CMK (cell line): ENCODE results near the gene PLEK.

ENCODE experiments used
- DNase-seq: peaks from one replicate; pipeline ENCODE4 v3.0.0-alpha.2; 2010; ENCODE audit warnings: low read depth

The PLEK gene

DNA sequence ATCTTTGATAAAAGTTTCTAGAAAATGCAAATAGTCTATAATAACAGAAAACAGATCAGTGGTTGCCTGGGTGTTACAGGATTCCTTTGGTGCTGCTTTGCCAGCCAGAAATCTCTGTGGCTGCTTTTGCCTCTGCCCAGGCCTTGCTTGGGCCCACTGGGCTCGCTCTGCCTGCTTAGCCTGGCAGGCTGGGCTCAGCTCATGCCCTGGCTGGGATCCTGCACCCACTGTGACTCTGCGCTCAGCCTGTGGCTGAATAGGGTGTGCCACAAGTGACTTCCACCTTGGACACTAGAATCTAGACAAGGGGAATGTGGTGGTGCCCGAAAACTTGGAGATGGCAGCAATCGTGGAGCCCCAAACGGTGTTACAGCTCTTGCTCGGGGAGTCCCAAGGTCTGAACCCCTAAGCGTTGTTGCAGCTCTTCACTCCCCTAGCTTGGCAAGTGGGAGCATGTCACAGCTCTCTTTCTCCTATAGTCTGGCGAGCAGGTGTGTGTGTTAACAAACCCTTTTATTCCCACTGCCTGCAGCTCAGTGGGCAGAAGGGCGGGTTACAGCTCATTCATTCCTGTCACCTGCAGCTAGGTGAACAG is 51.1 kb downstream of the PLEK start:
- no peak for DNase-seq

DNA sequence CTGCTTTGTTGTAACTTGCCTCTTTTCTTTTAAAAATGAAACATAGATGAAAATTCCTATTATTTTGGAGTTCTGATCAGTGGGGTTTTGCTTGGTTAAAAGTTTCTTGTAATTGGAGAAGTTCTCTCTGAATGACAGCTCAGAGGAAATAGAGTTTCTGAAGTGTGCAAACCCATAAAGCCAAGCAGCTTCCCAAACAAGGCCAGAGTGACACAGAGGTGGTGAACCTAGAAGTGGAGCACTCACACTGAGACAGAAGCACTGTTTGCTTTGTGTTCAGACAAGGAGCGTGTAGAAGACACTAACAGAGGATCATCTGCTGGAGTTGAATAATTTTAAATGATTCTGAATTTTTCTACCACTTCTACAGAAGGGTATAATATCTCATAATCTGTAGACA is 52.8 kb downstream of the PLEK start:
- no peak for DNase-seq

DNA sequence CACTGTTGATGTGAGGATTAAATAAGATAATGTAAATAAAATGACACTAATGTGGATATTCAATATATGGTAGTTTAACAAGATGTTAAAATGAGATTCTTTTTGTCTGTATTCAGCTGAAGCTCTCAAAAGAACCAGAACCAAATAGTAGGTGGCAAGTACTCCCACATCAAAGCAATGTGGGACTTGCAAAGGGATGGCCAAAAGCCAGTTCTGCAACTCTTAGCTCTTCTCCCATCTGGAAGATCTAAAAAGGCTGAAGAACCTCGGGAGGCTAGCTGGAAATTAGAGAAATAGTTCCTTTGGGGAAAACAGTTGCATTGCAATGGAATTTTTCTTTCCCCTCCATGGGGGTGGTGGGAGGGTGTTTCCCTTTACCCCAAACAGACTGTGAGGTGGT is 53.3 kb downstream of the PLEK start:
- no peak for DNase-seq

DNA sequence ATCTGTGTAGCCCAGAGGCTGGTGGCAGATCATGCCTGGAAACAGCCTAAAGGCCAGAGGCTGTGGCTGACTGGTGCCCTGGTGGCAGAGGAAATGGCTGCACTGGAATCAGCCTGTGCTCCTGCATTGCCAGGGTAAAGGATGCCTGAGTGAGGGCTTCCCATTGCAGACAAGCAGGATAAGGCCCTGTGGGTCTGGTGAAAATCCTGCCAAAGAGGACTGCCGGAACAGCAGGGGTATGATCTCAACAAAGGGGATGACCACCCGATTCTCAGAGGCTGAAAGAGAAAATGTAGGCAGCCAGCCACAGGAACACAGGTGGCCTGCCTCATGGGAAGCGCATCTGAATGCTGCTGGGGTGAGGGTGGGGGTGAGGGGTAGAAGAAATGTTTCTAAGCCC is 53.8 kb downstream of the PLEK start:
- no peak for DNase-seq

DNA sequence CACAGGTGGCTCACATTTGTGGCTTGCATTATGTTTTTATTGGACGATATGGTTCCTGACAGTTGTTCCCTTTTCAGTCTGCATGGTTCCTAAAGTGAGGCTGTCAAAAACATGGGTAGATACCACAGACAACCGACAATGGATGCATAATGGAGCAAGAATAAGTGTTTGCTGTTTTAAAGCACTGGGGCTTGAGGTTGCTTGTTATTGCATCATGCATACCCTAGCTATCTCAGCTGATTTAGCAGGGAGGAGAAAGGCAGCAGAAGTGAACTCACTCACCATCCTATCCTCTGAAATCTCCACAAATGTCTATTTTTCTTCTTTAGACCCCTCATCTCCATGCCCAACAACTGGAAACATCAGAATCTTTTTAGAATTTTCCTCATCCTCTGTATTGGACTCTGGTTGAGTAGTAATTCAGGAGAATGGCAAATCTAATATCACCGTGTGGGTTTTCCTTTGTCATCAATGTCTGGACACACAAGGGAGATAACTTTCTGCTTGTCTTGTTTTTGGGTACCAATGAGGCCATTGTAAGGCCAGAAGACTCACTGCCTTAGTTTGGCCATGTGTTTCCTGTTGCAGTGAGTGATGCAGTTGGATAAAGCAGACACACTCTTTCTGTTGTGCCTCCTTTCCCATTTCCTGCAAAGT is 55.3 kb downstream of the PLEK start:
- no peak for DNase-seq

DNA sequence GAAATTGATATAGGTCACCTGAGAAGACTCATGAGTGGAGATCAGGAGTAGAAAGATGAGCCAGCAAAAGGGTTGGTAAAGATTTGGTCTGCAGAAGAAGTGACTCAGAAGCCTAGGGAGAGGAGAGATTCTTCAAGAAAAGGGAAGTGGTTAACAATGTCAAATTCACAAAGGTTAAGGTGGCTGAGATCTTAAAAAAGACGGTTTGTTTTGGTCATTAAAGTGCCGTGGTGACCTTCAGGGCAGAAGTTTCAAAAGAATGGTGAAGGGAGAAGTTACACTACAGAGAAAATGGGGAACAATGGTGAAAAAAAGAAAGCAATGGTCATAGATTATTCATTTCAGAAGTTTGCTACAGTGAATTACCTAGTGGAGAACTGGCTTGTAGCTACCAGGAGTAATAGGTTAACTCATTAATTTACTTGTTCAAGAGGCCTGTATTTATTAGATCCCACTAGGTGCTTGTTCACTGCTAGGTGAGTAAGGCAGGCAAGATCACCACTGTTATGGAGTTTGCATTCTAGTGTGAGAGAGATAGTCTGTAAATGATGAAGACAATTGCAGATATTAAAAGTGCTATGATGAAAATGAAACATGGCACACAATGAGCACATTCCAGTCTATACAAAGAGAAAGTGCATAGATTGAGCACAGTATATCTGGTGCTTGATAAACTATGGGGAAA is 59.0 kb downstream of the PLEK start:
- no peak for DNase-seq

DNA sequence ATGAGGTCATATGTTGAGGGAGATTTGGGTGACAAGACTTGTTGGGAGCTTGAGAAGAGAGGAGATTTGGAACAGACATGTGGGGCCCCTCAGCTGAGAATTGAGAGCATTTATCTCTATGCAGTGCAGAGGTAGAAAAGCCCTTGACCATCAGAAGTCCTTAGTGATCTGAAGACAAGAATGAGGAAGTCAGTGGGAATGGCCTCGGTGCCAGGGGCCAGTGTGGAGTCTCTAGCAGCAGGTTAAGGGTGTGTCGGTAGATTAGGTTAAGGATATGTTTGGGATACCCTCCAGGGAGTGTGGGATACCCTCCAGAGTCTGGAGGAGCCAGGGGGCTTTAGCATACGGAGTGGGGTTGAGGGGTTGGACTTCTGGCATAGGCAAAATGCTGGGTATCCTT is 60.4 kb downstream of the PLEK start:
- no peak for DNase-seq

DNA sequence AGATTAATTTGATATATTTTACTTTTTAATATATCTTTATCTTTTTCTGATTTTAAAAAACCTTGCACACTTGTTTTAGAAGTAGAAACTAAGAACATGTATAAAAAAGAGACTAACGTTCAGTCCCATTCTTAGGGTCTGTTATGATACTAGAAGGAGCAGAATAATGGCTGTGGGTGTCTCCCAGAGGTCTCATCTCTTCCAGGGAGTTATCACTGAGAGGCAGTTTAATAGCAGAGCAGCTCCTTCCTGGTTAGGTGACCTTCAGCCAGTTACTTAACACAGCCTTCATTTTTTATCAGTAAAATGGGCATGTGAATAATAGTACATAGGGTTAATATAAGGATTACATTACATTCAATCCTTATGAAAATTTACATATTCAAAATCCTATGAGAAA is 61.4 kb downstream of the PLEK start:
- DNase-seq: no peak

DNA sequence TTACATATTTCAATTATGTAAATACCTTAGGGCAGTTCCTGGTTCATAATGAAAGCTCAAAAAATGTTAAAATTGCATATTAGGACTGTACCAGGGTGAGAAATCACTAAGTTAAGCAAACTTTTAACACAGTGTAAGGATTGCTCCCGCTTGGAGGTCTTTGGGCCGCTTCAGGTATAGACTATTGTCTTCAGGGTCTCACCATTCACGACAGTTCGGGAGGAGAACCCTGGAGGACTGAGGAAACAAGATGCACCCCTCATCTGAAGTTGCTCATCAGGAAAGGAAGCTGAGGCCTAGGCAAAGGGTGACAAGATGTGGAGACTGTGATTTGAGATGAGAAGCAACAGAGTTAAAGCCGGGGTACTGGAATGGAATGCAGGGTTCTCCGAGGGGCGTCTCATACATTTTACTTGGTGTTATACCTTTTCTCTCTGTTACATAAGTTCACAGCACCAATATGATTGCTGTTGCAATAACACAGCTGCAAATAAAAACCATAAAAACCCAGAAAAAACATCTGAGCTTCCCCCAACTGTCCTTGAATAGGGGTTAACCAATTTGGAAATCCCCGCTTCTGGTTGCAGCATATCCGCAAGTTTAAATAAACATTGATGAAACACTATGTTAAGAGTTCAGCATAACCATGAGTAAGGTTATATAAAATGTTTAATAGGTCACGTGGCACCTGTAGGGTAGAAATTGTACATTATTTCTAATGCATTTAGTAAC is 61.9 kb downstream of the PLEK start:
- DNase-seq: no peak

DNA sequence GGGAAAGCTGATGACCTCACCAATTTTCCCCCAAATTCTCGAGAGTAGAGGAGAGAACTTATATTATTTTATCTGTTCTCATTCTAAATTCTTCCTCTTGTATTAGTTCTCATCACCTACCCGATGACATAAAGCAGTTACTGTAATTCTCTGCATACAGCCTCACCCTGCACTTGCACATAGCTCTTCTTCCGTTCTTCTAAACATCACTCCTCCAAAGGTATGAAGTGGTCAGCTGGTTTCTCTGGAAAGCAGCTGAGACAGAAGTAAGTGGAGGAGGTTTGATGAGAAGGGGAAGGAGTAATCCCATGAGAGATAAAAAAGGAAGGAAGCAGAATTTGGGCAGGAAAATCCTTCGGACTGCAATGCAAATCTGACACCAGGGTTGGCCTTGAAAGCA is 63.0 kb downstream of the PLEK start:
- no peak for DNase-seq

DNA sequence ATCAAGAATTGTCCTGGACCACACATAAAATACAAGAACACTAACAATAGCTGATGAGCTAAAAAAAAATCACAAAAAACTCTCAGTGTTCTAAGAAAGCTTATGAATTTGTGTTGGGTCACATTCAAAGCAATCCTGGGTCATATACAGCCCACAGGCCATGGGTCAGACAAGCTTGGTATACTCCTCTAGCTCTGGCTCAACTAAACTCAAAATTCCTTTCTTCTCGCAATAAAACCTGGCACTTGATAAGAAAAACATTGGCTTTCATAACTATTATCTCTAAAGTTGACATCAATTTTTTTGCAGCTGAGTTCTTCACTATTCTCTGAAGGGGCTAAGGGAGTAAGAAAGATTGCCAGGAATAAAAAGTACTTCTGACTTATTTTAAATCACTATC is 63.7 kb downstream of the PLEK start:
- DNase-seq: no peak

DNA sequence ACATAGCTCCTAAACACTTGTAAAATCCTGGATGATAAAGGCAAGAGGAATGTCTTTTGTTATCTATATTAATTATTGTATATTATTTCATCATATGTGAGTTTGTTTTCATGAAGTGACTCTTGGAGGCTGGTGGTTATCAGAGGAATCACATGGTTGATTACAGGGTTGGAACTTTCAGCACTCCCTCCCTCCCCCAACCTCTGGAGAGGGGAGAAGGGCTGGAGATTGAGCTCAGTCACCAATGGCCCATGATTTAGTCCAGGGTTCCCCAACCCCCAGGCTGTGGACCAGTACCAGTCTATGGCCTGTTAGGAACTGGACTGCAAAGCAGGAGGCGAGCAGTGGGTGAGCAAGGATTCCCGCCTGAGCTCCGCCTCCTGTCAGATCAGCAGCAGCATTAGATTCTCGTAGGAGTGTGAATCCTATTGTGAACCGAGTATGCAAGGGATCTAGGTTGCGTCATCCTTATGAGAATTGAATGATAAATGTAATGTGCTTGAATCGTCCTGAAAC is 64.3 kb downstream of the PLEK start:
- no peak for DNase-seq

DNA sequence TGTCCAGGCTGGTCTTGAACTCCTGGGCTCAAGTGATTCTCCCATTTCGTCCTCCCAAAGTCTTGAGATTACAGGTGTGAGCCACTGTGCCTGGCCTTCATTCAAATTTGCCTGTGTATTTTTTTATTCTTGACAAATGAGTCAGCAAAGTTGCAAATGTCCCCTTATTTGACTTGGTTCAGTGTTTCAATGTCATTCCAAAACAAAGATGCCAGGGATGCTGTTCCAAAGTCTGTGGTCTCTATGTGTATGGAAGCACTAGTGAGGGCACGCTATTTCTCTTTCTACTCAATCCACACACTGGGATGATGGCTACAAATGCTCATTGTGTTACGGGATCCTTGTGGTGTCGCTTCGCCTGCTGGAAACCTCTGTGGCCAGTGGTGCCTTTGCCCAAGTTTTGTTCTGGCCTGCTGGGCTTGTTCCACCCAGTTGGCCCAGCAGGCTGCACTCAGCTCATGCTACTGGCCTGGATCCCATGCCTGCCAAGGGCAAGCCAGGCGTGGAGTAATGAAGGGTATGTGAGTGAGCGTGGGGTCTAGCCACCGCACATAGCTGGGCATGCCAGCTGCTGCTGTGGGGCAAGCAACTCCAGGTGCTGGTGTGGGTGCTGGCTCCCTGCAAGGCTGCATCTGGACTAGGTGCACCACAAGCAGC is 66.4 kb downstream of the PLEK start:
- no peak for DNase-seq

DNA sequence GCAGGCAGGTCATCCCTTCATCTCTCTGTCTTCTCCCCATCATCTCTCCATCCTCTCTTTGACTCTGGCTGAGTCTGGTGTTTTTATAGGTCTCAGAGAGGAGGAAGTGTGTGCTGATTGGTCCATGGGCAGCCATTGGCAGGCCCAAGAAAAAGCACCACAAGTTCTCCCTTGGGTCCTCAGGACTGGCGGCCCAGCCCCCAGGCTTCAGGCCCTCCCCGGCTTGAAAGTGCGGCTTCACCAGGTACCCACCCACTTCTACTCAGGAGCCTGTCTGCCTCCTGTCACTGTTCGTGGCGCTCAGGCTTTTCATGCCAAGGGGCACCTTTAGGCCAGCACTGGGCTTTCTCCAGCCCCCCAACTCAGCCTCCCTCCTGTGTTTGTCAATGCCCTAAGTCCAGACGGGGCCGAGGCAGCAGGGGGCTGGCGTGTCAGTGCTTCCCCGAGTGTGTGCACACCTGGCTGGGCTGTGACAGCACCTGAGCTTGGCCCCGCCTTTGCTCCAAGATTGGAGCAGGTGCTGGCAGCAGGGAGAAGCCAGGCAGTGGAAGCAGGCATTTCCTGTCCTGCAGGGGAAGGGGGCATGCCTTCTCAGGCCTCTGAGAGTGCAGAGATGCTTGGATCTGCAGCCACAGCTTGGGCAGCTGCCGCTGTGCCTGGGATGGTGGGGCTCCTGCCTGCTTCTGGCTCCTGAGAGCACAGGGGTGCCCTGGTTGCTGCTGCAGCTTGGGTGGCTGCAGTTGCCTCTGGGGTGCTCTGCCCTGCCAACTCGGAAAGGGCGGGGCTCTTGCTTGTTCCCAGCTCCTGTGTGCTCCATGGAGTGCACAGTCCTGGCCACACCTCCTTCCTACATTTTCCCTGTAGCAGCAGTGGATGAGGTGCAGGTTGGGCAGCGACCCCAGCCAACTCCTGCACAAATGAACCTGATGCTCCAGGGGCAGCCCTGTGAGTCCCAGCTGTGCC is 67.9 kb downstream of the PLEK start:
- DNase-seq: no peak

DNA sequence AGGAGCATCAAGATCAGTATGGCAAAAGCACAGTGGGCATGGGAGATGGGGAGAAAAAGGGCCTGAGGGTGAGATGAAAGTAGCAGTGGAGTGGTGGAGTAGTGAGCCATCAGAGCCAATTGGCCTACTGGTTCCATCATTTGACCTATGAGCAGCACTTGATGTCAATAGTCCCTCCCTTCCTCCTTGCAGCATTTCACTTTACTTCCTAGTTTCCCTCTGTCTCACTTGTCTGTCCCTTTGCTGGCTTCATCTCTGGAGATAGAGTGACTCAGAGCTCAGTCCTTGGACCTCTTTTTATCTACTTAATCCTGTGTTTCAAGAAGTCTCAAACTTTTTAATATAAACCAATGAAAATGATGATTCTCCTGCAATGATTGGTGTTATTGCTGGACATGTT is 69.9 kb downstream of the PLEK start:
- no peak for DNase-seq

DNA sequence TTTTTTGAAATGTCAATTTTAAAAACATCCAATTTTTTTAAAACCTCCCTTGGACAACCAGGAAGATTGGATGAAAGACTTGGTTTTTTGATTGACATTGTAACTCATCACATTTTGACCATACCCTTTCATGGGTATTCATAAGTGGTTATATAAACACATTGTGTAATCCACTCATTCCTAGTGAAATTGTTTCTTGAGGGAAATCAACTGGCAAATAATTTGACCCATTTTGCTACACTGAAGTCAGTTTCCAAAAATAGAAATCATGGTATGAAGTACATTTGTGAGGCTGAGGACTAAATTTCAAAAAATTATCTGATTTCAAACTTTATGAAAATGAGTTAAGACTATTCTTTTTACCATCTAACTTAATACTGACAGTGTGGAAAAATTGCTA is 70.5 kb downstream of the PLEK start:
- DNase-seq: no peak

DNA sequence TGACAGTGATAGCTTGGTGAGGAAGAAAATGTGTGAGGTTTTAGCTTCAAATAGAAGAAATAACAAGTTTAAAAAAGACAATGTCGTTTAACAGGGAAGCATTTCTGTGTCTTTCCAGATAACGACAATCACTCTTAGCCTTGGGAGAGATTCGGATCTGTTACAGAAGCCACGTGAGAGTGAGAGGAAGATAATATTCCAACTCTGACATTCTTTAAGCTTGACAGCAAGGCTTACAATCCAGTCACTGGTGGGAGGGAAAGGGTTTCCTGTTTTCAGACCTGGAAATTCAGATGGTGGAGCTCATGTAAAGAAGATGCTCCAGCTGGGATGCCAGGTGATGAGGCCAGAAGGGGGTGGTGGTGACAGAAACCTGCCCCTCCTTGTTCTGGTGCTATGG is 71.2 kb downstream of the PLEK start:
- DNase-seq: no peak

DNA sequence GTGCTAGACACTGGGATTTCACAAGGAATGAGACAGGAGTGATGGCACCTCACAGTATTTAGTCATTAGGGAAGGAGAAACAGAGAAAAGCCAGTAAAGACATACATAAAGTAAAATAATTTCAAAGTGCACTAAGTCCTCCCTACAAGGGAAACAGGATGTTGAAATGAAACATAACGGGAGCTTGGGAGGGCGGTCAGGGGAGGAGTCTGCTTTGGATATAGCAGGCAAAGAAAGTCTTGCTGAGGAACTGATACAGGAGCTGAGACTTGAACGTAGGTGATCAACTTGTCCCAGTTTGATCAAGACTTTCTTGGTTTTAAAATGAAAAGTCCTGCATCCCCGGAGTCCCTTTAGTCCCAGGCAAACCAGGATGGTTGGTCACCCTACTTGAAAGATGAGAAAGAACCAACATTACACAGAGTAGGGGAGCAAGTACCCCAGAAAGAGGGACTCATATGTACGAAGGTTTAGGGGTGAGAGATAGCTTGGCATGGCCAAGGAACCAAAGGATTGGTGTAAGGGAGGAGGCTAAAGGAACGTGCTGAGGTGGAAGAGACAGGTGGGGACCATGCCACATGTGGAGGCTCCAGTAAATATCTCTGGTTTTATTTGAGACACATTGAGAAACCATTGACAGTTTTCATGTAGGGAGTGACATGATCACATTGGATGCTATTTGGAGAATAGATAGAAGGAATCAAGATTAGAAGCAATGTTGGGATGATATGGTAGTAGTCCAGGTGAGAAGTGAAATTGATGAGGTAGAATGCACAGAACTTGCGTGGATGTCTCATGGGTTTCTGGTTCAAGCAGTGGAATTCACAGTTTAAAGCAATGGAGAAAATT is 73.6 kb downstream of the PLEK start:
- no peak for DNase-seq

DNA sequence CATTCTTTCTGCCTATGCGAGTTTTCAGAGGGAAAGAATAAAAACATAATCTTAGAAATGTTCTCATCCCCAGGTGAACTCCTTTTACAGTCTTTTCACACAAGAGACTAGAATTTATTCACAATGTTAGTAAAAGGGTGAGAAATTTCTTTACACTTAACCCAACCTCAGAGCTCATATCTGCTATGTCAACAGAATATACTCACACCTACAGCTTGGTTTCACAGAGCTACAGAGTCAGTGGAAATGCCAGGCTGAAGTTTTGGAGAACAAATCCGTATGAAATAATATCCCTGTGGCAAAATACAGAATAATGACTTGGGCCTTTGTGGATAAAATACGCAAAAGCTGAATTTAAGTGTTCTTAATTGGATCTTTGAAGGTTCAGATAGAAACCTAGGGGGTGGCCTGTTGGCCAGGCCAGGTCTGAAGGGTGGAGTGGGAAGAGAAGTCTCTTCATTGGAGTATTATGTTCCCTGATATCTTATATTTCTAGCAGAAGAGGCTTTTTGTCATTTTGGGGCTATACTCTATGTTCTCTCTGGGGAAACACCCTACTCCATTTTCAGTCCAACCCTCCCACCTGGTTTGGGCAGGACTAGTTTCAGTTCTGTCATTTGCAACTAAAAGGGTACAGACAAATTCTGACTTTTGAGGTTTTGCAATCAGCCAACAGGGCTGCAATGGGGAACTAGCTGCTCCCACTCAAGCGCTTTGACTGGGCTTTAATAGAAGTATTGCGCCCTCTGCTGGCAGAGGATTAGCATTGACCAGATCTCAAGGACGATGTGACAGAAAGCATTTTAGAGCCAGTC is 76.3 kb downstream of the PLEK start:
- DNase-seq: peak; percentile 80

DNA sequence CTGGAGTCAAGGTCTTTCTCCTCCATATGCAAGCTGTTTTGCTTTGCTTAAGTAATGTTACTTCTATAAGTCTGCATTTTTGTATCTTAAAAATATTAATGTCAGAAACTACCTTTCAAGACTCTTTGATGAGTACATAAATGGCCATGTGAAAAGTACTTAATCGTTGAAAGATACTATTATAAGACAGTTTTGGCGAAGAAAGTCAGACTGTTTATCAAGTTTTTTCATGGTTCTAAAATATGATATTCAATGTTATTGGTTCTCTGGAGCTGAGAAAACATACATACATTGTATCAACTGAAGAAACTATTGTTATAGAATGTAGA is 76.9 kb downstream of the PLEK start:
- DNase-seq: no peak
